H1 (cell line): Measurements from ENCODE around the gene OR6T1. TPM values are rescaled to one million over a fixed set of nuclear protein-coding genes. Genes with fewer than 3 reads are reported as not detected.

Experiments used
- CTCF ChIA-PET: fragments of 300-600 bp; sonication (Branson Sonifier 250); formaldehyde crosslinking; loops from one replicate; lab custom pipeline; 2021; ENCODE audit not compliant: partially characterized antibody; lab: Charles Lee
- POLR2A ChIA-PET: fragments of 300-600 bp; sonication (Branson Sonifier 250); formaldehyde crosslinking; loops from one replicate; lab custom pipeline; 2021; ENCODE audit warnings: inconsistent platforms; ENCODE audit not compliant: partially characterized antibody; lab: Charles Lee
- DNase-seq, 2 experiments: peaks; one replicate each; pipeline versions ENCODE4 v3.0.0 to v3.0.0-alpha.2; 2010 to 2022; ENCODE audit warnings: low spot score in 2 of 2, low read depth in 1 of 2, mixed read lengths in 1 of 2
- FAIRE-seq: peaks from 2 replicates; lab custom pipeline; 2011; peaks lifted over from hg19 to GRCh38; lab: Jason Lieb, UNC
- H2AFZ ChIP-seq: 2 replicates; pipeline ENCODE4 v1.8.1; 2012; ENCODE audit warnings: low read length, inconsistent platforms
- H2AK5ac ChIP-seq: 2 replicates; pipeline ENCODE4 v1.6.1; 2013; ENCODE audit warnings: low read depth, low read length
- H2BK120ac ChIP-seq: replicated peaks from 2 replicates; pipeline ENCODE3; 2013; ENCODE audit warnings: low read depth, low read length, inconsistent platforms
- H2BK12ac ChIP-seq: 2 replicates; pipeline ENCODE4 v1.6.1; 2013; ENCODE audit warnings: low read depth, low read length
- H2BK15ac ChIP-seq: 2 replicates; pipeline ENCODE4 v1.6.1; 2013; ENCODE audit warnings: low read length
- H2BK20ac ChIP-seq: 2 replicates; pipeline ENCODE4 v1.6.1; 2013; ENCODE audit warnings: low read length
- H2BK5ac ChIP-seq: 2 replicates; pipeline ENCODE4 v1.6.1; 2013; ENCODE audit warnings: low read depth, low read length
- H3K14ac ChIP-seq: 2 replicates; pipeline ENCODE4 v1.6.1; 2013; ENCODE audit warnings: inconsistent platforms; ENCODE audit not compliant: insufficient read length
- H3K18ac ChIP-seq: 2 replicates; pipeline ENCODE4 v1.6.1; 2013; ENCODE audit warnings: low read length; ENCODE audit errors: extremely low read depth
- H3K23ac ChIP-seq: 2 replicates; pipeline ENCODE4 v1.6.1; 2013; ENCODE audit warnings: inconsistent platforms; ENCODE audit not compliant: insufficient read length
- H3K23me2 ChIP-seq: 2 replicates; pipeline ENCODE4 v1.6.1; 2013; ENCODE audit warnings: low read depth, low read length
- H3K27ac ChIP-seq: 2 replicates; pipeline ENCODE4 v1.6.1; 2011; ENCODE audit warnings: low read depth, low read length, inconsistent platforms
- H3K27me3 ChIP-seq, 4 experiments: replicated peaks in 1 of 4; 1 replicate in 1 of 4; 2 replicates in 3 of 4; pipeline versions ENCODE4 v1.6.1 to v1.8.1; 2011 to 2013; ENCODE audit warnings: low read length in 3 of 4, mild to moderate bottlenecking in 3 of 4, inconsistent platforms in 2 of 4, mixed read lengths in 2 of 4, moderate library complexity in 1 of 4; ENCODE audit not compliant: control insufficient read depth in 3 of 4, insufficient read depth in 3 of 4; ENCODE audit errors: extremely low read depth in 1 of 4
- H3K36me3 ChIP-seq, 4 experiments: 2 replicates each; pipeline versions ENCODE4 v1.6.1 to v1.8.1; 2011 to 2013; ENCODE audit warnings: mild to moderate bottlenecking in 4 of 4, low read length in 3 of 4, moderate library complexity in 2 of 4, control low read depth in 1 of 4, inconsistent platforms in 1 of 4; ENCODE audit not compliant: insufficient read depth in 4 of 4, control insufficient read depth in 2 of 4
- H3K4ac ChIP-seq: replicated peaks from 2 replicates; pipeline ENCODE3; 2013; ENCODE audit warnings: low read length, low read depth, mixed read lengths, inconsistent platforms; ENCODE audit not compliant: insufficient read length
- H3K4me1 ChIP-seq, 4 experiments: replicated peaks in 1 of 4; 1 replicate in 1 of 4; 2 replicates in 3 of 4; pipeline versions ENCODE4 v1.6.1 to v1.8.1; 2011 to 2013; ENCODE audit warnings: low read length in 3 of 4, inconsistent platforms in 2 of 4, mixed read lengths in 1 of 4; ENCODE audit not compliant: insufficient read depth in 4 of 4, control insufficient read depth in 3 of 4
- H3K4me2 ChIP-seq, 2 experiments: 2 replicates each; pipeline versions ENCODE4 v1.6.1 to v1.8.1; 2011 to 2013; ENCODE audit warnings: low read depth in 2 of 2, low read length in 2 of 2, control low read depth in 1 of 2, inconsistent platforms in 1 of 2, mild to moderate bottlenecking in 1 of 2; ENCODE audit not compliant: insufficient read depth in 1 of 2
- H3K4me3 ChIP-seq, 4 experiments: fragments of 200-600, 300-600 bp in 1 of 4; sonication (generic), shearing (Covaris generic), sonication (Bioruptor Twin) in 1 of 4; 2 replicates each; pipeline versions ENCODE4 v1.5.1 to v1.8.1; 2011 to 2016; ENCODE audit warnings: low read length in 4 of 4, low read depth in 3 of 4, control low read depth in 2 of 4, inconsistent platforms in 2 of 4, mild to moderate bottlenecking in 2 of 4, mixed read lengths in 1 of 4, moderate library complexity in 1 of 4; ENCODE audit not compliant: insufficient read depth in 2 of 4; ENCODE audit errors: extremely low read depth in 1 of 4
- H3K56ac ChIP-seq: replicated peaks from 2 replicates; pipeline ENCODE3; 2013; ENCODE audit warnings: low read depth, mild to moderate bottlenecking, mixed read lengths, low read length, inconsistent platforms; ENCODE audit not compliant: insufficient read length
- H3K79me1 ChIP-seq: 2 replicates; pipeline ENCODE4 v1.6.1; 2013; ENCODE audit warnings: low read depth, low read length, control low read depth
- H3K79me2 ChIP-seq, 2 experiments: 2 replicates each; pipeline versions ENCODE4 v1.6.1 to v1.8.1; 2012 to 2013; ENCODE audit warnings: low read length in 2 of 2, mild to moderate bottlenecking in 2 of 2, inconsistent platforms in 1 of 2; ENCODE audit not compliant: insufficient read depth in 2 of 2, control insufficient read depth in 1 of 2
- H3K9ac ChIP-seq, 4 experiments: replicated peaks in 1 of 4; 1 replicate in 1 of 4; 2 replicates in 3 of 4; pipeline versions ENCODE4 v1.6.1 to v1.8.1; 2011 to 2013; ENCODE audit warnings: low read depth in 3 of 4, low read length in 3 of 4, control low read depth in 2 of 4, mild to moderate bottlenecking in 2 of 4, moderate library complexity in 2 of 4, inconsistent platforms in 1 of 4; ENCODE audit errors: extremely low read depth in 1 of 4
- H3K9me3 ChIP-seq, 2 experiments: 2 replicates each; pipeline versions ENCODE4 v1.6.1 to v1.8.1; 2012 to 2013; ENCODE audit warnings: mild to moderate bottlenecking in 2 of 2, moderate library complexity in 2 of 2, control low read depth in 1 of 2, inconsistent platforms in 1 of 2, low read depth in 1 of 2, low read length in 1 of 2, mixed read lengths in 1 of 2; ENCODE audit not compliant: insufficient read depth in 2 of 2
- H4K20me1 ChIP-seq, 2 experiments: replicated peaks in 1 of 2; 2 replicates each; pipeline versions ENCODE3 to v1.8.1; 2011 to 2013; ENCODE audit warnings: inconsistent platforms in 2 of 2, low read length in 2 of 2, mild to moderate bottlenecking in 1 of 2; ENCODE audit not compliant: insufficient read depth in 2 of 2, control insufficient read depth in 1 of 2
- H4K5ac ChIP-seq: 2 replicates; pipeline ENCODE4 v1.6.1; 2013; ENCODE audit warnings: low read length, low read depth, mixed read lengths, inconsistent platforms; ENCODE audit not compliant: insufficient read length
- H4K8ac ChIP-seq: 2 replicates; pipeline ENCODE4 v1.8.0; 2013; ENCODE audit warnings: mild to moderate bottlenecking, moderate library complexity, low read length, inconsistent platforms; ENCODE audit not compliant: insufficient read depth; ENCODE audit errors: extremely low read depth
- H4K91ac ChIP-seq: replicated peaks from 2 replicates; pipeline ENCODE3; 2013; ENCODE audit warnings: low read length, mixed read lengths, inconsistent platforms; ENCODE audit not compliant: insufficient read length
- CBX5 ChIP-seq: fragments of 300-800, 300-1000 bp; sonication (generic); IDR thresholded peaks from 2 replicates; pipeline ENCODE4 v1.7.1; 2016; ENCODE audit warnings: antibody characterized with exemption, low read length, low read depth
- CEBPB ChIP-seq: IDR thresholded peaks from 2 replicates; pipeline ENCODE4 v1.6.1; 2012; ENCODE audit warnings: low read depth, low read length
- CHD2 ChIP-seq: IDR thresholded peaks from 2 replicates; pipeline ENCODE4 v1.6.1; 2012; ENCODE audit warnings: low read length, improper control_type of control experiment
- CTBP2 ChIP-seq: IDR thresholded peaks from 2 replicates; pipeline ENCODE4 v1.7.0; 2011; ENCODE audit warnings: borderline replicate concordance, mild to moderate bottlenecking, moderate library complexity, mixed read lengths, low read length; ENCODE audit not compliant: insufficient read depth, insufficient read length
- EZH2 ChIP-seq: fragments of 200-600 bp; sonication (generic); IDR thresholded peaks from 2 replicates; pipeline ENCODE4 v1.7.1; 2012; ENCODE audit warnings: low read depth, mild to moderate bottlenecking, moderate library complexity, low read length, inconsistent platforms; ENCODE audit not compliant: severe bottlenecking
- GABPA ChIP-seq: IDR thresholded peaks from 2 replicates; pipeline ENCODE4 v1.6.1; 2011; ENCODE audit warnings: mild to moderate bottlenecking, low read length, moderate library complexity, borderline replicate concordance; ENCODE audit not compliant: insufficient read depth
- HDAC2 ChIP-seq, 2 experiments: fragments of 300-600 bp in 1 of 2; sonication (generic) in 1 of 2; IDR thresholded peaks; 2 replicates each; pipeline ENCODE4 v1.6.1; 2011 to 2012; ENCODE audit warnings: low read depth in 2 of 2, low read length in 2 of 2, mild to moderate bottlenecking in 2 of 2, moderate library complexity in 2 of 2, borderline replicate concordance in 1 of 2, inconsistent platforms in 1 of 2
- HDAC6 ChIP-seq: IDR thresholded peaks from one replicate; pipeline ENCODE4 v1.7.1; 2012; ENCODE audit warnings: low read depth, mild to moderate bottlenecking, inconsistent platforms, low read length, moderate library complexity
- KDM1A ChIP-seq: fragments of 200-600, 300-600 bp; sonication (generic); IDR thresholded peaks from 2 replicates; pipeline ENCODE4 v1.7.1; 2016; ENCODE audit warnings: mild to moderate bottlenecking, low read length, borderline replicate concordance
- RAD21 ChIP-seq, 2 experiments: IDR thresholded peaks in 1 of 2; conservative IDR thresholded peaks in 1 of 2; 2 replicates each; pipeline ENCODE4 v1.6.1; 2011; ENCODE audit warnings: low read depth in 2 of 2, low read length in 2 of 2, improper control_type of control experiment in 1 of 2, inconsistent platforms in 1 of 2, mild to moderate bottlenecking in 1 of 2, moderate library complexity in 1 of 2
- SIX5 ChIP-seq: IDR thresholded peaks from 2 replicates; pipeline ENCODE4 v1.6.1; 2011; ENCODE audit warnings: mild to moderate bottlenecking, low read depth, low read length
- WGBS, 2 experiments: shearing (Covaris generic) in 1 of 2; methylation state at CpG; one replicate each; pipeline versions ENCODE4 v1.1.6 to v1.1.7; 2013 to 2015; ENCODE audit warnings: low lambda C conversion rate in 2 of 2, mixed read lengths in 2 of 2, inconsistent platforms in 1 of 2, low coverage in 1 of 2, missing lambda C conversion rate in 1 of 2; ENCODE audit not compliant: insufficient replicate concordance in 2 of 2, insufficient coverage in 1 of 2, insufficient read length in 1 of 2; ENCODE audit errors: extremely low coverage in 1 of 2, missing lambda C conversion rate in 1 of 2; 5-methylcytosine and 5-hydroxymethylcytosine counted together
- polyA plus RNA-seq, 7 experiments: library from polyadenylated mRNA; depleted of rRNA in 3 of 7; stranded (reverse) in 5 of 7; unstranded in 2 of 7; fragments of >200 nt in 5 of 7; fragments of 200-250 nt in 2 of 7; gene quantifications; 1 replicate in 5 of 7; 2 replicates in 1 of 7; 4 replicates in 1 of 7; pipeline versions ENCODE4 v1.2.1 to v1.2.3, GENCODE V29; 2011 to 2013; ENCODE audit warnings: missing spikeins in 2 of 7, mixed read lengths in 2 of 7
- total RNA-seq: library from RNA; stranded (reverse); fragmentation: NEBNext Ultra II Directional; extraction: Animal tissue kit (Norgen Biotek cat#: 25700); gene quantifications from 2 replicates; pipeline ENCODE4 v1.2.1, GENCODE V29; 2021

The OR6T1 gene
- total and polyA plus RNA-seq, 2 of the 8 experiments (the other 6 are each of a cell fraction or from before 2014, with no cell fraction given), result not detected

DNA sequence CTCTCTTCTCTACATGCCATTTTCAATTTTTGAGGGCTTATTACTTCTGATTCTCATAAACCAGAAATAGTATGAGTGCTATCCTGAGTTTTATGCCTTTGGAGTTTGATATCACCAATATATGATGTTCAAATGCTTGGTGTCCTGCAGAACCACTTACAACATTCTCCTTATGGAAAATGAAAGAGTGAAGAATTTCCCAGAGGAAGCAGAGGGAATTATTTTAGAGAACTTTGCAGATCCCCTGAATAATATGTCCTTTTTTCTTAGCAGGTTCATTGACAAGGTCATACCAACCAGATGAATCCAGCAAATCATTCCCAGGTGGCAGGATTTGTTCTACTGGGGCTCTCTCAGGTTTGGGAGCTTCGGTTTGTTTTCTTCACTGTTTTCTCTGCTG is 4.3 kb downstream of the OR6T1 start, which contains the start of gene OR4D5:
TSS of gene OR4D5 (plus strand) at position 301 of the 400 bp plus-strand sequence. CDS start at position 301, 0 bp downstream.
- no peaks in the 10 kb centered on the region for H4K20me1 ChIP-seq
- no peak within 1 kb of the TSS for H3K27ac ChIP-seq
- H3K36me3 ChIP-seq, result no peaks in the 10 kb centered on the region
- no peaks in the 10 kb centered on the region for H3K23me2 ChIP-seq
- no peak within 1 kb of the TSS for H2AK5ac ChIP-seq
- no peak within 1 kb of the TSS for H3K4ac ChIP-seq
- 92% methylated on average over 1 of the region's 1 CpG; no CpG with 5 or more reads in 1 of the 2 experiments for WGBS, 2 experiments
- H3K9ac ChIP-seq, result no peak within 1 kb of the TSS
- no peak within 1 kb of the TSS for H4K91ac ChIP-seq
- no peaks in the 10 kb centered on the region for H3K79me2 ChIP-seq
- H3K23ac ChIP-seq, result no peak within 1 kb of the TSS
- no peak within 1 kb of the TSS for H3K18ac ChIP-seq
- H4K8ac ChIP-seq, result no peak within 1 kb of the TSS; the same call in 1 of the 2 replicates
- H3K4me1 ChIP-seq, result no peaks in the 10 kb centered on the region
- H4K5ac ChIP-seq, result no peak within 1 kb of the TSS
- no peak within 1 kb of the TSS for H2AFZ ChIP-seq
- FAIRE-seq (no peak), DNase-seq (no peak)
- no peaks in the 10 kb centered on the region for H3K79me1 ChIP-seq
- no peak within 1 kb of the TSS for H2BK120ac ChIP-seq
- H3K9me3 ChIP-seq, result no peaks in the 10 kb centered on the region
- H3K14ac ChIP-seq, result no peak within 1 kb of the TSS
- H2BK5ac ChIP-seq, result no peak within 1 kb of the TSS
- H3K4me3 ChIP-seq, result no peak within 1 kb of the TSS
- H3K4me2 ChIP-seq, result no peak within 1 kb of the TSS
- no peak within 1 kb of the TSS for H3K56ac ChIP-seq
- no peak within 1 kb of the TSS for H2BK15ac ChIP-seq
- no peaks in the 10 kb centered on the region for H3K27me3 ChIP-seq
- no peak within 1 kb of the TSS for H2BK12ac ChIP-seq
- ChIA-PET CTCF (no interaction called here), POLR2A (no interaction called here)
- H2BK20ac ChIP-seq, result no peak within 1 kb of the TSS
- TF ChIP-seq HDAC6 (no peak), CTBP2 (no peak), RAD21 (IDR thresholded peaks at IDR 0.05 in 1 of 2, conservative IDR thresholded peaks at IDR 0.05 in 1 of 2; ENCODE audit: low read depth in 2 of 2, low read length in 2 of 2) (no peak), SIX5 (no peak), GABPA (no peak), CHD2 (no peak), HDAC2 (IDR thresholded peaks at IDR 0.05; ENCODE audit: borderline replicate concordance in 1 of 2, low read depth in 2 of 2, low read length in 2 of 2) (no peak), EZH2 (no peak), KDM1A (no peak), CEBPB (no peak), CBX5 (no peak)
